Gastroesophageal sphincter (tissue), 3 donors: ENCODE measurements around the gene PCAT6.

Experiments used
- CTCF ChIP-seq, 4 experiments: fragments of 200-600 bp in 2 of 4; fragments of 450-650 bp in 2 of 4; sonication (generic) in 1 of 4; IDR thresholded peaks; one replicate each; pipeline ENCODE4 v1.5.1; 2017 to 2019; ENCODE audit warnings: antibody characterized with exemption in 4 of 4, mild to moderate bottlenecking in 2 of 4, moderate library complexity in 2 of 4
- EP300 ChIP-seq: sonication (generic); formaldehyde crosslinking; IDR thresholded peaks from one replicate; pipeline ENCODE4 v1.6.1; 2017; ENCODE audit warnings: antibody characterized with exemption, mild to moderate bottlenecking
- POLR2A ChIP-seq, 2 donors: fragments of 450-650 bp; IDR thresholded peaks; one replicate each; pipeline ENCODE4 v1.6.1; 2017; ENCODE audit warnings: antibody characterized with exemption in 2 of 2, mild to moderate bottlenecking in 2 of 2, moderate library complexity in 1 of 2
- POLR2AphosphoS5 ChIP-seq: sonication (generic); formaldehyde crosslinking; IDR thresholded peaks from one replicate; pipeline ENCODE4 v1.6.1; 2017; ENCODE audit warnings: antibody characterized with exemption

- TF ChIP-seq POLR2AphosphoS5 (no peak), CTCF (IDR thresholded peaks at IDR 0.05) (no peak), POLR2A (IDR thresholded peaks at IDR 0.05) (no peak), EP300 (no peak)
Measured at GRCh38 chr1:202800742-202801141, 10.0 kb upstream of the PCAT6 start.
